SK-N-SH (cell line): Measurements from ENCODE around the gene BTG2. TPM values are rescaled to one million over a fixed set of nuclear protein-coding genes. Genes with fewer than 3 reads are reported as not detected.

Source experiments
- CTCF ChIA-PET: fragments of 300-600, 350-600 bp; formaldehyde crosslinking; extraction: SDS; loops from one replicate; lab custom pipeline; 2021; lab: Yijun Ruan, JAX
- POLR2A ChIA-PET: fragments of 350-600 bp; sonication (Branson Sonifier 250); formaldehyde crosslinking; extraction: SDS; loops from one replicate; lab custom pipeline; 2020; ENCODE audit warnings: antibody characterized with exemption, inconsistent platforms; lab: Yijun Ruan, JAX
- DNase-seq: peaks from one replicate; pipeline ENCODE4 v3.0.0; 2012
- H2AFZ ChIP-seq: fragments of 200-600 bp; sonication (generic); 2 replicates; pipeline ENCODE4 v1.8.1; 2016; ENCODE audit warnings: antibody characterized with exemption, mild to moderate bottlenecking, low read depth
- H3F3A ChIP-seq: fragments of 200-600 bp; sonication (generic); replicated peaks from 2 replicates; pipeline ENCODE3; 2016; ENCODE audit warnings: antibody characterized with exemption, mild to moderate bottlenecking; ENCODE audit not compliant: insufficient read depth
- H3K27ac ChIP-seq, 2 experiments: fragments of 200-500 bp in 1 of 2; fragments of 200-600 bp in 1 of 2; sonication (Bioruptor generic) in 1 of 2; sonication (generic), shearing (Covaris generic) in 1 of 2; 2 replicates each; pipeline versions ENCODE4 v1.5.1 to v1.6.1; 2014 to 2016; ENCODE audit warnings: low read depth in 2 of 2, inconsistent platforms in 1 of 2, low read length in 1 of 2, mild to moderate bottlenecking in 1 of 2, mixed read lengths in 1 of 2
- H3K27me3 ChIP-seq: fragments of 200-600 bp; sonication (generic), shearing (Covaris generic); 2 replicates; pipeline ENCODE4 v1.6.1; 2016; ENCODE audit warnings: mixed run types; ENCODE audit not compliant: insufficient read depth
- H3K36me3 ChIP-seq, 2 experiments: fragments of 200-500 bp in 1 of 2; fragments of 200-600 bp in 1 of 2; sonication (Bioruptor generic) in 1 of 2; sonication (generic) in 1 of 2; replicated peaks in 1 of 2; 2 replicates each; pipeline versions ENCODE3 to v1.5.1; 2014 to 2016; ENCODE audit warnings: low read length in 1 of 2, mild to moderate bottlenecking in 1 of 2; ENCODE audit not compliant: insufficient read depth in 2 of 2, control insufficient read depth in 1 of 2
- H3K4me1 ChIP-seq, 2 experiments: fragments of 200-500 bp in 1 of 2; fragments of 200-600 bp in 1 of 2; sonication (Bioruptor generic) in 1 of 2; sonication (generic), shearing (Covaris generic) in 1 of 2; 2 replicates each; pipeline versions ENCODE4 v1.5.1 to v1.6.1; 2014 to 2016; ENCODE audit warnings: low read depth in 1 of 2, low read length in 1 of 2, mixed run types in 1 of 2; ENCODE audit not compliant: insufficient read depth in 2 of 2, control insufficient read depth in 1 of 2
- H3K4me2 ChIP-seq: fragments of 200-600 bp; sonication (generic), shearing (Covaris generic); 2 replicates; pipeline ENCODE4 v1.6.1; 2017; ENCODE audit warnings: mixed run types
- H3K4me3 ChIP-seq, 2 experiments: fragments of 200-500 bp in 1 of 2; fragments of 200-600 bp in 1 of 2; sonication (Bioruptor generic) in 1 of 2; sonication (generic), shearing (Covaris generic) in 1 of 2; 2 replicates each; pipeline versions ENCODE4 v1.5.1 to v1.8.1; 2014 to 2016; ENCODE audit warnings: low read depth in 2 of 2, inconsistent platforms in 1 of 2, low read length in 1 of 2, mild to moderate bottlenecking in 1 of 2, mixed read lengths in 1 of 2, moderate library complexity in 1 of 2
- H3K79me2 ChIP-seq: fragments of 200-600 bp; sonication (generic); 2 replicates; pipeline ENCODE4 v1.8.1; 2017; ENCODE audit warnings: mild to moderate bottlenecking; ENCODE audit not compliant: insufficient read depth
- H3K9ac ChIP-seq: fragments of 200-600 bp; sonication (generic); 2 replicates; pipeline ENCODE4 v1.6.1; 2017; ENCODE audit warnings: mixed run types
- H3K9me2 ChIP-seq: fragments of 200-600 bp; sonication (generic); 2 replicates; pipeline ENCODE4 v1.6.1; 2017; ENCODE audit warnings: mixed run types
- H3K9me3 ChIP-seq: fragments of 200-600 bp; sonication (generic); 2 replicates; pipeline ENCODE4 v1.6.1; 2017; ENCODE audit warnings: mixed run types, mild to moderate bottlenecking, moderate library complexity
- H4K20me1 ChIP-seq: fragments of 200-600 bp; sonication (generic); 2 replicates; pipeline ENCODE4 v1.6.1; 2017; ENCODE audit warnings: mild to moderate bottlenecking, mixed run types; ENCODE audit not compliant: insufficient read depth
- EP300 ChIP-seq, 2 experiments: IDR thresholded peaks; 2 replicates each; pipeline versions ENCODE4 v1.4.0 to v1.6.1; 2012; ENCODE audit warnings: borderline replicate concordance in 1 of 2, low read depth in 1 of 2, low read length in 1 of 2
- EZH2phosphoT487 ChIP-seq: fragments of 200-600 bp; sonication (generic); IDR thresholded peaks from 2 replicates; pipeline ENCODE4 v1.6.1; 2017; ENCODE audit warnings: low read depth, mixed run types, mild to moderate bottlenecking, antibody characterized with exemption, moderate library complexity, borderline replicate concordance
- FOSL2 ChIP-seq: IDR thresholded peaks from 2 replicates; pipeline ENCODE4 v1.4.0; 2012; ENCODE audit warnings: low read depth, mild to moderate bottlenecking, moderate library complexity, borderline replicate concordance
- MEF2A ChIP-seq: IDR thresholded peaks from 2 replicates; pipeline ENCODE4 v1.4.0; 2012; ENCODE audit warnings: low read depth, borderline replicate concordance
- MXI1 ChIP-seq: IDR thresholded peaks from 2 replicates; pipeline ENCODE4 v1.6.1; 2012; ENCODE audit warnings: mild to moderate bottlenecking, low read depth, low read length, improper control_type of control experiment
- RXRA ChIP-seq: IDR thresholded peaks from 2 replicates; pipeline ENCODE4 v1.4.0; 2012; ENCODE audit warnings: low read depth, mild to moderate bottlenecking, borderline replicate concordance
- TCF12 ChIP-seq: IDR thresholded peaks from 2 replicates; pipeline ENCODE4 v1.4.0; 2012
- YY1 ChIP-seq: IDR thresholded peaks from 2 replicates; pipeline ENCODE4 v1.4.0; 2012; ENCODE audit warnings: low read depth, mild to moderate bottlenecking
- WGBS: methylation state at CpG from one replicate; pipeline ENCODE4 v1.1.6; 2017; ENCODE audit warnings: low lambda C conversion rate; 5-methylcytosine and 5-hydroxymethylcytosine counted together
- polyA plus RNA-seq, 3 experiments: library from polyadenylated mRNA; depleted of rRNA; stranded (reverse); fragments of >200 nt; gene quantifications; 2 replicates each; pipeline ENCODE4 v1.2.3, GENCODE V29; 2012
- TF ChIP-seq, protein P1 (sequence below): fragments of 150-350 bp; IDR thresholded peaks from 2 replicates; pipeline ENCODE4 v1.6.1; 2017; ENCODE audit warnings: antibody characterized with exemption, low read length, low read depth, borderline replicate concordance
- TF ChIP-seq, protein P2 (sequence below): IDR thresholded peaks from 2 replicates; pipeline ENCODE4 v1.6.1; 2012; ENCODE audit warnings: mild to moderate bottlenecking, low read depth, low read length, moderate library complexity
- TF ChIP-seq, protein P3 (sequence below): IDR thresholded peaks from 2 replicates; pipeline ENCODE4 v1.4.0; 2012; ENCODE audit warnings: low read depth

Gene BTG2
- polyA plus RNA-seq, 1 of the 3 experiments (the other 2 are of a cell fraction), result 26.2 TPM

DNA sequence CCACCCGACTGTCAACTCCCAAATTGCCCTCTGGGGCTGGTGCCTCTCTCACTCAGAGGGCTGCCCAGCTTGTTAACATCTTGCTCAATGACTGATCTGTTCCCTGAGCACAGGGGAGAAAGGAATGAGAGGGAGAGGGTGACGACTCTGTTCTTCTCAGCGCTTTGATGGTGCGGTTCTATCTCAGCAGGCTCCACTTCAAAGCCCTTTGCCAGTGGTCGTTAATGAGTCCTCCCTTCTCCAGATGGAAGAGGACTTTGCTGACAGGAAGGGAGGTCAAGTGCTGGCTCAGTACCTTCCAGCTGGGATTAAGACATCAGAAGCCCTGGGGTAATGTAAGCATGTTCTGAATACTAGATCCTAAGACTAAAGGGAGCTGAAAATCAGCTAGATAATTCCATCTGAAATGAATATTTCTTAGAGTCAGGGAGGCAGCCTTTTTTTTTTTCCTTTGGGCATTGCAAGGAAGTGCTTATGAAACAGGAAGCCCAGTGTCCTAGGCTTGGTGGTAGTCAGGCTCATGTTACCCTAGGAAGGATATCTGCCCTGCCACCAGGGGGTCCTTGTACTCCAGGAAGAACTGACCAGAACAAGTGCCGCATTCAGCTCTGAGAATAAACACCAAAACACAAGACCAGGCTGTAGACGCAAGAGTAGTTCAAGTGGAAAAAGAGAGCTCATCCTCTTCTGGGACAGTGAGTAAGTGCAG is 40.9 kb downstream of the BTG2 start:
- Histone ChIP-seq H3K4me2 (no peak overlapping the region), H3K9ac (no peak overlapping the region), H3K9me2 (no peaks in the 10 kb centered on the region), H3K27ac (no peak overlapping the region), H3K36me3 (no peaks in the 10 kb centered on the region), H3K4me3 (no peak overlapping the region), H3F3A (no peaks in the 10 kb centered on the region), H3K79me2 (no peaks in the 10 kb centered on the region), H2AFZ (no peak overlapping the region), H3K4me1 (peaks cover 0 to 7% of the 10 kb centered on the region in 2 experiments; a peak in 1 of 4 replicates), H4K20me1 (no peaks in the 10 kb centered on the region), H3K9me3 (no peaks in the 10 kb centered on the region), H3K27me3 (peaks cover 46% of the 10 kb centered on the region; the same call in 1 of the 2 replicates)
- DNase-seq, result no peak
- 71% methylated on average over 7 of the region's 7 CpGs for WGBS
- ChIA-PET POLR2A (no interaction called here), CTCF (interaction anchor here (0.9 to 27.9 kb wide), 9 partner anchors 5 to 388 kb away, joined by 3 to 817 read pairs (median 6); partner anchors contain the start of gene PRELP)
- TF ChIP-seq EP300 (IDR thresholded peaks at IDR 0.05; ENCODE audit: borderline replicate concordance in 1 of 2, low read depth in 1 of 2, low read length in 1 of 2) (no peak), MEF2A (no peak), EZH2phosphoT487 (no peak), RXRA (no peak), TCF12 (no peak), YY1 (no peak), FOSL2 (no peak), MXI1 (no peak)
- TF ChIP-seq, protein P1, sequence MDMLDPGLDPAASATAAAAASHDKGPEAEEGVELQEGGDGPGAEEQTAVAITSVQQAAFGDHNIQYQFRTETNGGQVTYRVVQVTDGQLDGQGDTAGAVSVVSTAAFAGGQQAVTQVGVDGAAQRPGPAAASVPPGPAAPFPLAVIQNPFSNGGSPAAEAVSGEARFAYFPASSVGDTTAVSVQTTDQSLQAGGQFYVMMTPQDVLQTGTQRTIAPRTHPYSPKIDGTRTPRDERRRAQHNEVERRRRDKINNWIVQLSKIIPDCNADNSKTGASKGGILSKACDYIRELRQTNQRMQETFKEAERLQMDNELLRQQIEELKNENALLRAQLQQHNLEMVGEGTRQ, result no peak
- TF ChIP-seq, protein P2, sequence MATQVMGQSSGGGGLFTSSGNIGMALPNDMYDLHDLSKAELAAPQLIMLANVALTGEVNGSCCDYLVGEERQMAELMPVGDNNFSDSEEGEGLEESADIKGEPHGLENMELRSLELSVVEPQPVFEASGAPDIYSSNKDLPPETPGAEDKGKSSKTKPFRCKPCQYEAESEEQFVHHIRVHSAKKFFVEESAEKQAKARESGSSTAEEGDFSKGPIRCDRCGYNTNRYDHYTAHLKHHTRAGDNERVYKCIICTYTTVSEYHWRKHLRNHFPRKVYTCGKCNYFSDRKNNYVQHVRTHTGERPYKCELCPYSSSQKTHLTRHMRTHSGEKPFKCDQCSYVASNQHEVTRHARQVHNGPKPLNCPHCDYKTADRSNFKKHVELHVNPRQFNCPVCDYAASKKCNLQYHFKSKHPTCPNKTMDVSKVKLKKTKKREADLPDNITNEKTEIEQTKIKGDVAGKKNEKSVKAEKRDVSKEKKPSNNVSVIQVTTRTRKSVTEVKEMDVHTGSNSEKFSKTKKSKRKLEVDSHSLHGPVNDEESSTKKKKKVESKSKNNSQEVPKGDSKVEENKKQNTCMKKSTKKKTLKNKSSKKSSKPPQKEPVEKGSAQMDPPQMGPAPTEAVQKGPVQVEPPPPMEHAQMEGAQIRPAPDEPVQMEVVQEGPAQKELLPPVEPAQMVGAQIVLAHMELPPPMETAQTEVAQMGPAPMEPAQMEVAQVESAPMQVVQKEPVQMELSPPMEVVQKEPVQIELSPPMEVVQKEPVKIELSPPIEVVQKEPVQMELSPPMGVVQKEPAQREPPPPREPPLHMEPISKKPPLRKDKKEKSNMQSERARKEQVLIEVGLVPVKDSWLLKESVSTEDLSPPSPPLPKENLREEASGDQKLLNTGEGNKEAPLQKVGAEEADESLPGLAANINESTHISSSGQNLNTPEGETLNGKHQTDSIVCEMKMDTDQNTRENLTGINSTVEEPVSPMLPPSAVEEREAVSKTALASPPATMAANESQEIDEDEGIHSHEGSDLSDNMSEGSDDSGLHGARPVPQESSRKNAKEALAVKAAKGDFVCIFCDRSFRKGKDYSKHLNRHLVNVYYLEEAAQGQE, result no peak
- TF ChIP-seq, protein P3, sequence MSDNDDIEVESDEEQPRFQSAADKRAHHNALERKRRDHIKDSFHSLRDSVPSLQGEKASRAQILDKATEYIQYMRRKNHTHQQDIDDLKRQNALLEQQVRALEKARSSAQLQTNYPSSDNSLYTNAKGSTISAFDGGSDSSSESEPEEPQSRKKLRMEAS, result no peak
